Stomach smooth muscle (tissue), 2 donors: Measurements from ENCODE around the gene SLC22A7.

Source experiments
- H3K27ac ChIP-seq: one replicate; pipeline ENCODE4 v1.7.0; 2013; ENCODE audit warnings: mild to moderate bottlenecking, low read length, inconsistent platforms
- H3K27me3 ChIP-seq, 2 donors: one replicate each; pipeline ENCODE4 v1.7.0; 2013; ENCODE audit warnings: low read length in 2 of 2; ENCODE audit not compliant: insufficient read depth in 2 of 2, control insufficient read depth in 1 of 2
- H3K36me3 ChIP-seq, 2 donors: one replicate each; pipeline ENCODE4 v1.7.0; 2013; ENCODE audit warnings: low read length in 2 of 2; ENCODE audit not compliant: control insufficient read depth in 2 of 2, insufficient read depth in 2 of 2
- H3K4me1 ChIP-seq: one replicate; pipeline ENCODE4 v1.7.0; 2013; ENCODE audit warnings: low read length; ENCODE audit not compliant: control insufficient read depth, insufficient read depth
- H3K4me3 ChIP-seq, 2 donors: one replicate each; pipeline ENCODE4 v1.7.0; 2013; ENCODE audit warnings: low read length in 2 of 2
- H3K9ac ChIP-seq, 2 donors: one replicate each; pipeline ENCODE4 v1.7.0; 2013; ENCODE audit warnings: low read length in 2 of 2, mild to moderate bottlenecking in 1 of 2
- H3K9me3 ChIP-seq, 2 donors: one replicate each; pipeline ENCODE4 v1.7.0; 2013; ENCODE audit warnings: low read length in 2 of 2; ENCODE audit not compliant: control insufficient read depth in 2 of 2
- donor health status: healthy.
- donor health status: Pancreatic carcinoma.

SLC22A7 gene

DNA sequence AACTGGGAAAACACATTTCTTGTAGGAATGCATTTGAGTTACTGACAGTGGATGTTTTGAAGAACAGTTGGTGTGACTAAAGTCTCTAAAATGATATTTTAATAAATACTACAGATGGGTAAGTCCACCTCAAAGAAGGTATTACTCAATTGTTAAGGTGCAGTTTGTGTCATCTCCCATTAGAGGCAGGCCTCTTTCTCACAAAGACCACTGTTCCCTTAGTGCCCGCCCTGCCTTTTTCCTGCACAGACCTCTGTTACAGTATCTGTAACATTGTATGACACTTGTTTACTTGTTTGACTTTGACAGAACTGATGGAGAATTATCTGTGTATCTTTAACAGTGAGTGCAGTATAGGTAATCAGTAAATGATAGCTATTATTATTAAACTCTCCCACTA is 15.8 kb downstream of the SLC22A7 start:
- no peak overlapping the region for H3K27ac ChIP-seq
- no peaks in the 10 kb centered on the region for H3K36me3 ChIP-seq
- no peak overlapping the region for H3K9ac ChIP-seq
- H3K4me3 ChIP-seq, result no peak overlapping the region
- no peaks in the 10 kb centered on the region for H3K4me1 ChIP-seq
- peaks cover 0 to 4% of the 10 kb centered on the region in 2 donors for H3K27me3 ChIP-seq
- H3K9me3 ChIP-seq, result no peaks in the 10 kb centered on the region

DNA sequence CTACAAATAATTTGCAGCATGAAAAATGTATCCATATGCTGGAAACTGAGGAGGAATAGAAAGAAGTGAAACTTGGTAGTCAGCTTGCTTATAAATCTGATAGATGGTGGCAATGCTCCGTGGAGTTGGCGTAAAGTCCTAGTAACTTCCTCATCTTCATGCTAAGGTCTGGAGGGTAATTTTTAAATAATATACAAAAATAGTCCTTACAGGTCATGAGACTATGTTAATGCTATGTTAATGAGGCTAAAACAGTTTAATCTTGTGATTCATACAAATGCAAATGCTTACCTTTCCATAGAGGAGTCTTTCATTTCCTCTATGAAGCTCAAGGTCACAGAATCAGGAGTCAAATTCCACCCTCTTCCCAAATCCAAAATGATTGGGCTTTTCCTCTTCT is 20.0 kb downstream of the SLC22A7 start:
- H3K9me3 ChIP-seq, result no peaks in the 10 kb centered on the region

DNA sequence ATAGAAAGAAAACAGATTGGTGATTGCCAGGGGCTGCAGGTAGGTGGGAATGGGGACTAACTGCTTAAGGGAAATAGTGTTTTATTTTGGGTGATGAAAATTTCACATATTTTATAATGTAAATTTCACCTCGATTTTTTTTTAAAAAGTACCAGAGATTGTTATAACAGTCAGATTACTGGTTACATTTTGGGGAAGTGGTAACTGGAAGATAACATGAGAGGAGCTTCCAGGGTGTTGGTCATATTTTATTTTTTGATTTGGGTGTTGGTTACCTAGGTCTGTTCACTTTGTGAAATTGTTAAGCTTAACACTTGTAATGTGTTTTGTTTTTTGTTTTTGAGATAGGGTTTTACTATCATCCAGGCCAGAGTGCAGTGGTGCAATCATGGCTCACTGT is 27.8 kb downstream of the SLC22A7 start:
- Histone ChIP-seq H3K4me1 (no peaks in the 10 kb centered on the region), H3K4me3 (no peak overlapping the region), H3K9ac (no peak overlapping the region), H3K9me3 (no peaks in the 10 kb centered on the region), H3K36me3 (peaks cover 0 to 4% of the 10 kb centered on the region in 2 donors), H3K27ac (no peak overlapping the region), H3K27me3 (no peaks in the 10 kb centered on the region)

More for the DNA sequence above, 20.0 kb downstream of the SLC22A7 start:
- no peaks in the 10 kb centered on the region for H3K4me1 ChIP-seq
- no peaks in the 10 kb centered on the region for H3K36me3 ChIP-seq
- no peak overlapping the region for H3K27ac ChIP-seq
- no peak overlapping the region for H3K9ac ChIP-seq
- no peak overlapping the region for H3K4me3 ChIP-seq
- no peaks in the 10 kb centered on the region for H3K27me3 ChIP-seq

DNA sequence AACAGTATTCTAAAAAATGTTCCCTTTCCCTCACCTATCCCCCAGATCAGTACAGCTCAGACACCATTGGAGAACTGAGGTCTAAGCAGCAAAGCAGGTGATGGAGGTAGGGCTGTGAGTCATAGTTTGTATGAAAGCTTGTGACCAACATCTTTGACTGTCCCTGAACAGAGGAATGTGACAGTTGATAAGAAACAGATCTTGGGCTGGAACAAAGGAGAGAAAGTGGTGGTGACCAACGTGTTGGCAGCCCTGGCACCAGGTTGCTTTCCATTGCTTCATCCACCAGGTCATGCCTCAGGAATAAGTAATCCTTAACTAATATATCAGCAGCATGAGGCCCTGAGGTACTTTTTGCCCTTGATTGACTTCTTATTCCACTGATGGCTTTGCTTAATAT is 30.5 kb downstream of the SLC22A7 start:
- H3K9me3 ChIP-seq, result no peaks in the 10 kb centered on the region
- H3K27ac ChIP-seq, result no peak overlapping the region
- no peak overlapping the region for H3K4me3 ChIP-seq
- H3K27me3 ChIP-seq, result no peaks in the 10 kb centered on the region
- H3K4me1 ChIP-seq, result no peaks in the 10 kb centered on the region
- H3K36me3 ChIP-seq, result peaks cover 0 to 8% of the 10 kb centered on the region in 2 donors
- H3K9ac ChIP-seq, result no peak overlapping the region

DNA sequence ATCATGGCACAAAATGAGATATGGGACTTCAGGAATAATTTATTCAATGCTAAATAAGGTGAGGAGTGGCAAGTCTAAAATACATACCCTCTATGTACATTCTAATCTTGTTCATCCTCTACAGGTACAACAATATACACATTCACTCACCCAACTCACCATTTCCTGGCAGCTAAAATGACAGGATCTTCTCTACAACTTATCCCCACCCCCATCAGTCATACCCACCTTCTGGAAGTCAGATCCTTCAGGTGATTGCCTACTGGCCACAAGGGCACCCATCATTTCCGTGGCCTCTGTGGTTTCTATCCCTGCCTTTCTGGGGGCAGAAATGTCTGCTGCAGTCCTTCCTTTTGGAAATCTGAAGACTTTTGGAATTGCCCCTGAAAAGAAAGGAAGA is 33.4 kb downstream of the SLC22A7 start:
- no peak overlapping the region for H3K9ac ChIP-seq
- H3K4me1 ChIP-seq, result no peaks in the 10 kb centered on the region
- H3K9me3 ChIP-seq, result no peaks in the 10 kb centered on the region
- H3K4me3 ChIP-seq, result no peak overlapping the region
- H3K36me3 ChIP-seq, result peaks cover 0 to 9% of the 10 kb centered on the region in 2 donors
- no peaks in the 10 kb centered on the region for H3K27me3 ChIP-seq
- H3K27ac ChIP-seq, result no peak overlapping the region

DNA sequence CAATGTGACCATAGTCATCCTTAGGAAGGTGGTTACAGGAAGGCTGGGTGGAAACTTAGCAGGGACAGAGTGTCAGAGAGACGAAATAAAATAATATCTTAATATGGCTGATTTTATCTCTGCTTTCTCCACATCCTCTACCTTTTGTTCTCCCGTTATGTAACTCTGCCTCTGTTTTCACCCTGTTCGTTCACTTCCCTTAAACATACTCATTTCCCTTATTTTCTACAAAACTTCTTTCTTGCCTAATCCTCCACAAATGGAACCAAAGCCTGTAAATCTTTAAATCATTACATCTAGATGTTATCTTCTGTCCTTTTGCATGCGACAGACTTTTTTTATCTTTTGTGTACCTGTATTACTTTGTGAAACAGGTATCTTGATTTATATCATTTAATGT is 33.8 kb downstream of the SLC22A7 start:
- Histone ChIP-seq H3K4me3 (no peak overlapping the region), H3K36me3 (peaks cover 0 to 10% of the 10 kb centered on the region in 2 donors), H3K4me1 (no peaks in the 10 kb centered on the region), H3K9me3 (no peaks in the 10 kb centered on the region), H3K9ac (no peak overlapping the region), H3K27me3 (no peaks in the 10 kb centered on the region), H3K27ac (no peak overlapping the region)

DNA sequence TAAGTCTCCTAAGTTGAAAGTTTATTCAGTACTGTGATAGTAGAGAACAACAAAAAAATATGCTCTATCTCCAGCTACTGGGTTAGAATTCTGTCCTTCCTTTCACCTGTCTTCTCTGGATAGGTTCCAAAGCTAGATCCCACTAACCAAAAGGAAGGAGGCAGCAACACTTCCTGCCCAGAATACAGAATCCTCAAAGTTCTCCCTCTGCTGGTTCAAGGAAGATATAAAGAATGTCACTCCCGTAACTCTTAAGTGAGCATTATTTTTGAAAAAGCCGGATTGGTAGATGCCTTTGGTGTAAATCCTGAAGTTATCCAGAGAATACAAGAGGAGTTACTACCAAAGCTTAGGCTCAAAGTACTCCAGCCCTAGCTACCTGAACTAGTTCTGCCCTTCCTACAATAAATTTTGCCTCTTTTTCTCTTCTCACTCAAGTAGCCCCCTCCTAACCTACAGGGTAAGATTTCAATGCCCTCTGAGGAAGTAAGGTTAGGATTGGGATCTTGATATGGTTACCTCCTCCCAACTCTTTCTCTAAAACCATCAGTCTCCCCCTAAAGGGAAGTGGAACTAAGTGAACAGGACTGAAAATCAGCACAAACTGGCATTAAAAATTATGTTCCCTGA is 36.5 kb downstream of the SLC22A7 start:
- peaks cover 17 to 30% of the 10 kb centered on the region in 2 donors for H3K36me3 ChIP-seq
- no peak overlapping the region for H3K4me3 ChIP-seq
- H3K9me3 ChIP-seq, result no peaks in the 10 kb centered on the region
- H3K9ac ChIP-seq, result no peak overlapping the region
- no peaks in the 10 kb centered on the region for H3K27me3 ChIP-seq
- no peak overlapping the region for H3K27ac ChIP-seq
- H3K4me1 ChIP-seq, result no peaks in the 10 kb centered on the region

DNA sequence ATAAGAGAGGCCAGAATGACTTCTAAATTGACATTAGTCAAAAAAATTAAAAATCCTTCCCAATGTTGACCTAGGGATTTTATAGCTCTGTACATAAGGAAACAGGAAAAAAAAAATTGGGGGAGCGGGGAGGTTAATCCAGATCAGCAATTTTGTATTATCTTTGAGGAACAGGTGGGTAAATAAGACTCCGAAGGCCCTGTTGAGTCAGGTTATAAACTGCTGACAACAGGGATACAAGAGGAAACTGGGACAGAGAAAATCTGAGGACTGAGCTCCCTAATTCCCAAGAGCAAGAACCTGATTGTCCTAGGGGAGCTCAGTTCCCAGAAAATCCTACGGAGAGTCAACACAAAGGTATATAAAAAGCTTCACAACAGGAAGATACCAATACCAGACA is 37.4 kb downstream of the SLC22A7 start:
- Histone ChIP-seq H3K36me3 (peaks cover 24 to 39% of the 10 kb centered on the region in 2 donors), H3K9me3 (no peaks in the 10 kb centered on the region), H3K27ac (no peak overlapping the region), H3K9ac (no peak overlapping the region), H3K4me1 (no peaks in the 10 kb centered on the region), H3K4me3 (no peak overlapping the region), H3K27me3 (no peaks in the 10 kb centered on the region)

DNA sequence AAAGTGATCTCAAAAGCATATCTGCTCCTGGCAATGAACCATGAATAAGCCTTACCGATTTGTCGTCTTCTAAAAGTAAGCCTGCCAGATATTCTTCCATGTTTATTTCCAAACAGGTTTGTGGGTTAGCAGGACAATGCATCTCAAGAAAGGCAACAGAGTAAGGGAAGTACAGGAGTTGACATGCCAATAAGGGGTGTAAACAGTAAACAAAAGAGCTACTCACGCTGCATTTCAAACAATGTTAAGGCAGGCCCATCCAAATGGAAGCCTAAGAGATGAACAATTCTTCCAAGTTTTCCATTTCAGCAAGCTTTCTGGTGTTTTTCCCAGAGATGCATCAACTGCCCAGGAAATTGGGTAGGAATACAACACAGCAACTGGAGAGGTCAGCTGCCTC is 38.3 kb downstream of the SLC22A7 start:
- no peaks in the 10 kb centered on the region for H3K27me3 ChIP-seq
- no peak overlapping the region for H3K9ac ChIP-seq
- no peak overlapping the region for H3K4me3 ChIP-seq
- H3K9me3 ChIP-seq, result no peaks in the 10 kb centered on the region
- H3K36me3 ChIP-seq, result peaks cover 31 to 42% of the 10 kb centered on the region in 2 donors
- H3K4me1 ChIP-seq, result no peaks in the 10 kb centered on the region
- no peak overlapping the region for H3K27ac ChIP-seq

DNA sequence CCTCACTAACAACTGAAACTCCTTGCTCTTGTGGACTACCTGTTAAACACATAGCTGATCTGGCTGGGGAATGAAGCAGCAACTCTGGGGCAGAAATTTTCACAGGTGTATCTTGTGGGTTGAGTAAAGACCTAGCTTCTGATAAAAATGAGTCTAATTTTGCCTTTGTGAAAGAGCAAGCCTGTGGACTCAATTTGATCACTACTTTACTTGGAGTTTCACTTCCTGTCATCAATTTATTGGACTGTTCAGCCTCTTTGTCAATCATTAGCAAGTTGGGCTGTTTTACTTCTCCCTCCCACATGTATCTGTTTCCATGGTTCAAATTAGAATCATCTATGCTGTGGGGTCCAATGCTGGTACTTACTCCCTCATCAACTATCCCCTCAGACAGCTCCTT is 40.2 kb downstream of the SLC22A7 start:
- Histone ChIP-seq H3K4me3 (no peak overlapping the region), H3K9me3 (no peaks in the 10 kb centered on the region), H3K4me1 (no peaks in the 10 kb centered on the region), H3K9ac (no peak overlapping the region), H3K27ac (no peak overlapping the region), H3K27me3 (no peaks in the 10 kb centered on the region), H3K36me3 (peaks cover 47 to 56% of the 10 kb centered on the region in 2 donors)

DNA sequence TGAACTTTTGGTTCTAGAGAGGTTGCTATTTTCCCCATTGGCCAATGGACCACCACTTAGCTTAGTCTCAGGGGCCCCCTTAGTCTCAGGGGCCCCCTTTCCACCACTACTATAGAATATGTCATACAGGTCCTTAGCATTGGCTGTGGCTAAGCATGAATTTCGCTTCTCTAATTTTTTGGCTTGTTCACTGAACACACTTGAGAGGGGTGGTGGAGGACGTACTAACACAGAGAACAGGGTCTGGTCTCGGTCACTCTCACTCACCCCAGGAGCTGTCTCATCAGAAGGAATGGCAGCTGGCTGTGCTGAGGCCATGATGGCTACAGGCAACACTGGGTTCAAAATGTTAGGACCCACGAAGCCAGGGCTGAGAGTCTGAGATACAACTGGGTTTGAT is 41.1 kb downstream of the SLC22A7 start:
- Histone ChIP-seq H3K27me3 (no peaks in the 10 kb centered on the region), H3K9me3 (no peaks in the 10 kb centered on the region), H3K27ac (no peak overlapping the region), H3K4me1 (no peaks in the 10 kb centered on the region), H3K36me3 (peaks cover 49 to 57% of the 10 kb centered on the region in 2 donors), H3K4me3 (no peak overlapping the region), H3K9ac (no peak overlapping the region)
